ENCODE measurements around the gene ARGLU1. TPM values are rescaled to one million over a fixed set of nuclear protein-coding genes. Genes with fewer than 3 reads are reported as not detected.

Gene ARGLU1
- total RNA-seq, 1 experiment from 2014 or later = 115 TPM

GRCh38 chr13:106548064-106548696 lies 19.8 kb downstream of the ARGLU1 start:
- no peaks in the 10 kb centered on the region for H3K27me3 Mint-ChIP-seq (ENCODE audit: low read depth)
- H3K9me3 Mint-ChIP-seq = no peaks in the 10 kb centered on the region
- DNase-seq (ENCODE audit: low spot score) (no peak), ATAC-seq (no peak)
- H3K4me3 Mint-ChIP-seq = no peak overlapping the region
- no peak for TF ChIP-seq SOX15 (CRISPR knock-in tag; IDR thresholded peaks at IDR 0.05)
- TF ChIP-seq EMX1 (CRISPR knock-in tag; IDR thresholded peaks at IDR 0.05) = no peak
- no peak for TF ChIP-seq ETV6 (CRISPR knock-in tag; IDR thresholded peaks at IDR 0.05)
- no peak for TF ChIP-seq HMGA2 (CRISPR knock-in tag; IDR thresholded peaks at IDR 0.05)
- TF ChIP-seq RORB (CRISPR knock-in tag; IDR thresholded peaks at IDR 0.05) = no peak
- TF ChIP-seq RELA (CRISPR knock-in tag; IDR thresholded peaks at IDR 0.05; ENCODE audit: borderline replicate concordance) = no peak
- no peak for TF ChIP-seq NFE2L1 (CRISPR knock-in tag; IDR thresholded peaks at IDR 0.05)
- H3K27ac Mint-ChIP-seq = no peak overlapping the region
- peaks cover 41% of the 10 kb centered on the region for H3K36me3 Mint-ChIP-seq
- POLR2A ChIA-PET = interaction anchor here (0.7 to 1.4 kb wide), 2 partner anchors 12 to 141 kb away, joined by 3 to 4 read pairs; no protein-coding TSS in a partner anchor
- H3K4me1 Mint-ChIP-seq = peaks cover 11% of the 10 kb centered on the region; the same call in 1 of the 2 replicates
- CTCF ChIA-PET = no interaction called here

- POLR2A ChIA-PET = interaction anchor here (1.0 kb wide), 1 partner anchor 25 kb away, joined by 3 read pairs; no protein-coding TSS in a partner anchor
Measured at GRCh38 chr13:106541826-106542225, 26.1 kb downstream of the ARGLU1 start.

More at GRCh38 chr13:106541826-106542225, 26.1 kb downstream of the ARGLU1 start:
- CTCF ChIA-PET = no interaction called here
- ATAC-seq (no peak), DNase-seq (ENCODE audit: low spot score) (no peak)
- Mint-ChIP-seq H3K36me3 (peaks cover 23% of the 10 kb centered on the region), H3K27me3 (ENCODE audit: low read depth) (no peaks in the 10 kb centered on the region), H3K4me3 (no peak overlapping the region), H3K4me1 (peaks cover 16% of the 10 kb centered on the region), H3K27ac (no peak overlapping the region), H3K9me3 (no peaks in the 10 kb centered on the region)
- TF ChIP-seq SMAD3 (CRISPR knock-in tag; IDR thresholded peaks at IDR 0.05; ENCODE audit: borderline replicate concordance) (no peak), ZNF532 (CRISPR knock-in tag; IDR thresholded peaks at IDR 0.05; ENCODE audit: borderline replicate concordance) (no peak), SP1 (CRISPR knock-in tag; conservative IDR thresholded peaks at IDR 0.05) (no peak), NFATC4 (CRISPR knock-in tag; IDR thresholded peaks at IDR 0.05) (no peak), KAT7 (CRISPR knock-in tag; IDR thresholded peaks at IDR 0.05; ENCODE audit: borderline replicate concordance) (no peak), TEAD4 (CRISPR knock-in tag; IDR thresholded peaks at IDR 0.05) (no peak), ZNF512 (CRISPR knock-in tag; IDR thresholded peaks at IDR 0.05; ENCODE audit: borderline replicate concordance) (no peak), HMGXB4 (CRISPR knock-in tag; IDR thresholded peaks at IDR 0.05) (no peak), ZNF232 (CRISPR knock-in tag; IDR thresholded peaks at IDR 0.05) (no peak), JUN (CRISPR knock-in tag; IDR thresholded peaks at IDR 0.05) (no peak)

Data from WTC11 (cell line).